ENCODE data around the gene SMIM5. TPM values are rescaled to one million over a fixed set of nuclear protein-coding genes. Genes with fewer than 3 reads are reported as not detected.

SMIM5 gene
- total and polyA plus RNA-seq, 2 of the 13 experiments (the other 11 are each of a cell fraction or from before 2014, with no cell fraction given), result not detected

DNA sequence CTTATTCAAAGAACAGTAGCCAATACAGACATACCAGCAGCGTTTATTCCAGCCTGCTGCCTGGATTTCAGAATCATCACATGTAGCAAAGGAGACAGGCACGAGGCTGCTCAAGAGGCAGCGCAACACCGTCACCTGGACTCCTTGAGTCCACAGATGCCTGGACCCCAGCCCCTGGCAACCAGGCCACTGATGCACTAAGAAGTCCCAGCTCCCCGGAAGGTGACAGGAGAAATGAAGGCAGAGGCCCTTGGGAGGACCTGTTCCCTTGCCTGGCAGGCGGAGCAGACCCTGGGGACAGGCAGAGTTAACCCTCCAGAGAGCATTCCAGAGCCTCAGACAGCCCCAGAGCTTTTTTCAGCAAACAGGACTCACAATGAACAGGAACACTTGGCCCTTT is 16.5 kb downstream of the SMIM5 start:
- FAIRE-seq (no peak), DNase-seq (ENCODE audit: low spot score) (no peak), ATAC-seq (no peak)
- in situ Hi-C loops (cut with HindIII; ENCODE audit: extremely low pct_ligation_motif_present, low pct_unique_long_range_greater_than_20kb) (no loop called here), intact Hi-C loops (cut with micrococcal nuclease; ENCODE audit: unreplicated experiment) (no loop called here)
- TF ChIP-seq ELF4 (CRISPR knock-in tag; IDR thresholded peaks at IDR 0.05; ENCODE audit: borderline replicate concordance) (no peak), ZNF564 (CRISPR knock-in tag; IDR thresholded peaks at IDR 0.05) (no peak), CBFB (CRISPR knock-in tag; IDR thresholded peaks at IDR 0.05) (no peak), IKZF1 (IDR thresholded peaks at IDR 0.05) (no peak), HOXD1 (CRISPR knock-in tag; IDR thresholded peaks at IDR 0.05) (no peak), AKAP8 (CRISPR knock-in tag; IDR thresholded peaks at IDR 0.05) (no peak), SIN3B (IDR thresholded peaks at IDR 0.05; ENCODE audit: low read length) (no peak), KMT2B (CRISPR knock-in tag; IDR thresholded peaks at IDR 0.05) (no peak), MZF1 (CRISPR knock-in tag; IDR thresholded peaks at IDR 0.05; ENCODE audit: borderline replicate concordance) (no peak), ZFP36L2 (CRISPR knock-in tag; IDR thresholded peaks at IDR 0.05) (no peak), RAD51 (IDR thresholded peaks at IDR 0.05; ENCODE audit: borderline replicate concordance) (no peak)
- TF ChIP-seq, protein P1, sequence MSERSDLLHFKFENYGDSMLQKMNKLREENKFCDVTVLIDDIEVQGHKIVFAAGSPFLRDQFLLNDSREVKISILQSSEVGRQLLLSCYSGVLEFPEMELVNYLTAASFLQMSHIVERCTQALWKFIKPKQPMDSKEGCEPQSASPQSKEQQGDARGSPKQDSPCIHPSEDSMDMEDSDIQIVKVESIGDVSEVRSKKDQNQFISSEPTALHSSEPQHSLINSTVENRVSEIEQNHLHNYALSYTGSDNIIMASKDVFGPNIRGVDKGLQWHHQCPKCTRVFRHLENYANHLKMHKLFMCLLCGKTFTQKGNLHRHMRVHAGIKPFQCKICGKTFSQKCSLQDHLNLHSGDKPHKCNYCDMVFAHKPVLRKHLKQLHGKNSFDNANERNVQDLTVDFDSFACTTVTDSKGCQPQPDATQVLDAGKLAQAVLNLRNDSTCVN (CRISPR knock-in tag; IDR thresholded peaks at IDR 0.05; ENCODE audit: borderline replicate concordance), result no peak
- TF ChIP-seq, protein P2, sequence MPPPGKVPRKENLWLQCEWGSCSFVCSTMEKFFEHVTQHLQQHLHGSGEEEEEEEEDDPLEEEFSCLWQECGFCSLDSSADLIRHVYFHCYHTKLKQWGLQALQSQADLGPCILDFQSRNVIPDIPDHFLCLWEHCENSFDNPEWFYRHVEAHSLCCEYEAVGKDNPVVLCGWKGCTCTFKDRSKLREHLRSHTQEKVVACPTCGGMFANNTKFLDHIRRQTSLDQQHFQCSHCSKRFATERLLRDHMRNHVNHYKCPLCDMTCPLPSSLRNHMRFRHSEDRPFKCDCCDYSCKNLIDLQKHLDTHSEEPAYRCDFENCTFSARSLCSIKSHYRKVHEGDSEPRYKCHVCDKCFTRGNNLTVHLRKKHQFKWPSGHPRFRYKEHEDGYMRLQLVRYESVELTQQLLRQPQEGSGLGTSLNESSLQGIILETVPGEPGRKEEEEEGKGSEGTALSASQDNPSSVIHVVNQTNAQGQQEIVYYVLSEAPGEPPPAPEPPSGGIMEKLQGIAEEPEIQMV (CRISPR knock-in tag; IDR thresholded peaks at IDR 0.05; ENCODE audit: low read depth), result no peak
- TF ChIP-seq, protein P3, sequence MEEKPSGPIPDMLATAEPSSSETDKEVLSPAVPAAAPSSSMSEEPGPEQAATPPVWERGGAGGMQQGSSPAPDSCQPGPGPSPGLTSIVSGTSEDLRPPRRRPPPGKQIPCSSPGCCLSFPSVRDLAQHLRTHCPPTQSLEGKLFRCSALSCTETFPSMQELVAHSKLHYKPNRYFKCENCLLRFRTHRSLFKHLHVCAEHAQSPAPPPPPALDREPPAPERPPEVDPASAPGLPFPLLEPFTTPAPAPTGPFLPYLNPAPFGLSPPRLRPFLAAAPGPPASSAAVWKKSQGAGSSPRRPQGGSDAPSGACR (CRISPR knock-in tag; IDR thresholded peaks at IDR 0.05), result no peak
- Histone ChIP-seq H3K9me3 (ENCODE audit: low read length) (no peaks in the 10 kb centered on the region), H3K27me3 (ENCODE audit: control insufficient read depth in 1 of 2, insufficient read depth in 2 of 2, low read length in 2 of 2) (no peaks in the 10 kb centered on the region), H3K79me2 (ENCODE audit: insufficient read depth, low read length) (peaks cover 6% of the 10 kb centered on the region), H4K20me1 (ENCODE audit: insufficient read depth, low read length) (no peaks in the 10 kb centered on the region), H3K4me2 (ENCODE audit: low read depth, low read length) (no peak overlapping the region), H3K9ac (ENCODE audit: insufficient read depth, low read depth, low read length) (no peak overlapping the region), H2AFZ (ENCODE audit: low read length) (no peak overlapping the region), H3K27ac (ENCODE audit: extremely low read length, insufficient read depth, low read length) (no peak overlapping the region), H3K4me3 (replicated peaks in 1 of 3; ENCODE audit: insufficient read depth in 1 of 3, low read depth in 2 of 3, low read length in 3 of 3) (no peak overlapping the region), H3K36me3 (replicated peaks in 1 of 2; ENCODE audit: control insufficient read depth in 1 of 2, insufficient read depth in 2 of 2, low read length in 2 of 2) (peaks cover 16 to 38% of the 10 kb centered on the region in 2 experiments), H3K4me1 (ENCODE audit: insufficient read depth, low read length) (peaks cover 29% of the 10 kb centered on the region)
- no TSS peak for BruUV-seq (replicated peaks)
- POLR2A ChIA-PET, result no interaction called here
- CTCF ChIA-PET (ENCODE audit: low intra/inter-chr PET ratio, low total read pairs), result interaction anchor here (1.1 kb wide), 1 partner anchor 16 kb away, joined by 3 read pairs; the partner anchor contains the start of gene SMIM5
- 100% methylated on average over 5 of the region's 6 CpGs for WGBS (ENCODE audit: low lambda C conversion rate)

Measured in HepG2 (cell line).